Kidney epithelial cell (primary cell): ENCODE measurements around the gene TFG. TPM values are rescaled to one million over a fixed set of nuclear protein-coding genes. Genes with fewer than 3 reads are reported as not detected.

Source experiments
- DNase-seq: peaks from one replicate; pipeline ENCODE4 v3.0.0-alpha.2; 2010; ENCODE audit warnings: low read depth
- H3K27me3 ChIP-seq: 2 replicates; pipeline ENCODE4 v1.6.0; 2011; ENCODE audit warnings: low read length; ENCODE audit not compliant: control insufficient read depth, insufficient read depth
- H3K36me3 ChIP-seq: 2 replicates; pipeline ENCODE4 v1.5.1; 2011; ENCODE audit warnings: low read length; ENCODE audit not compliant: control insufficient read depth, insufficient read depth
- H3K4me3 ChIP-seq: 2 replicates; pipeline ENCODE4 v1.5.1; 2011; ENCODE audit warnings: low read depth, mild to moderate bottlenecking, control low read depth, low read length
- CTCF ChIP-seq: IDR thresholded peaks from 2 replicates; pipeline ENCODE4 v1.5.1; 2011; ENCODE audit warnings: mild to moderate bottlenecking, moderate library complexity, low read length, control low read depth, inconsistent platforms; ENCODE audit not compliant: insufficient read depth, poor library complexity, severe bottlenecking
- total RNA-seq: library from RNA; depleted of rRNA; stranded (reverse); fragments of >200 nt; gene quantifications from 2 replicates; pipeline ENCODE4 v1.2.3, GENCODE V29; 2015

TFG gene
- total RNA-seq, 1 donor from 2014 or later, result 116 TPM

DNA sequence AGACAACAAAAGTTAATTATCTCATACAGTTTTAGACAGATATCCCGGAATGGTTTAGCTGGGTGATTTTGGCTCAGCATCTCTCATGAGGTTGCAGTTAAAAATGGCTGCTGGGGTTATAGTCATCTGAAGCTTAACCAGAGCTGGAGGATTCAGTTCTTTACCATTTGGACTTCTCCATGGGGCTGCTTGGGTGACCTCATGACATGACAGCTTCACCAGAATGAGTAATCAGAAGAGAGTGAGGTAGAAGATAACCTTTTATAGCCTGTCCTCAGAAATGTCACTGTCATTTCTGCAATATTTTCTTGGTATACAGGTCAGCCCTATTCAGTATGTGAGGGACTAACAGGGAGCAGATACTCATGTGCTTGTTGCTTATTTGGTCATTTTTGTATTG lies 30.9 kb downstream of the TFG start:
- no peak overlapping the region for H3K4me3 ChIP-seq
- TF ChIP-seq CTCF, result no peak
- DNase-seq, result no peak
- H3K36me3 ChIP-seq, result no peaks in the 10 kb centered on the region
- H3K27me3 ChIP-seq, result no peaks in the 10 kb centered on the region

DNA sequence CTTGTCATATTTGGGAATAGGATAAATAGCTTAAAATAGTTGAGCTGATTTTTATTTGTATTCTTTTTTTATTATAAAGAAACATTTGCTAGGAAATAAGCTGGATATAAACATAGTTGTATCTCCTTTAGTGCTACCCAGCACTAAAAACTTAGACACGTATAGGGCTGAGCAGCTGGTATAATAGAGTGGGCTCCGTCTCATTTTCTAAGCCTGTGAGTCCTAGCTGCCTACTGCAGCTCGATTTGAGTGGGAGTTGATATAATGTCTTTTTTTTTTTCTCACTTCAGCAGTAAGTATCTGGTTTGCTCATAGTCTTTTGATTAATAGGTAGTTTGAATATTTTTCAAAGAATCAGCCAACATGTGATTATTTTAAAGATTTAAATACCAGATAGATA lies 34.2 kb downstream of the TFG start:
- DNase-seq, result no peak
- no peak for TF ChIP-seq CTCF
- no peak overlapping the region for H3K4me3 ChIP-seq
- H3K36me3 ChIP-seq, result peaks cover 2% of the 10 kb centered on the region
- H3K27me3 ChIP-seq, result no peaks in the 10 kb centered on the region

- no peak for TF ChIP-seq CTCF
- Histone ChIP-seq H3K36me3 (peaks cover 2% of the 10 kb centered on the region), H3K4me3 (no peak overlapping the region), H3K27me3 (no peaks in the 10 kb centered on the region)
- DNase-seq, result no peak
Observed at GRCh38 chr3:100744671-100745070, 35.4 kb downstream of the TFG start.

- no peak for DNase-seq
- peaks cover 2% of the 10 kb centered on the region for H3K36me3 ChIP-seq
- no peaks in the 10 kb centered on the region for H3K27me3 ChIP-seq
- TF ChIP-seq CTCF, result no peak
- no peak overlapping the region for H3K4me3 ChIP-seq
Observed at GRCh38 chr3:100745617-100746016, 36.3 kb downstream of the TFG start.

DNA sequence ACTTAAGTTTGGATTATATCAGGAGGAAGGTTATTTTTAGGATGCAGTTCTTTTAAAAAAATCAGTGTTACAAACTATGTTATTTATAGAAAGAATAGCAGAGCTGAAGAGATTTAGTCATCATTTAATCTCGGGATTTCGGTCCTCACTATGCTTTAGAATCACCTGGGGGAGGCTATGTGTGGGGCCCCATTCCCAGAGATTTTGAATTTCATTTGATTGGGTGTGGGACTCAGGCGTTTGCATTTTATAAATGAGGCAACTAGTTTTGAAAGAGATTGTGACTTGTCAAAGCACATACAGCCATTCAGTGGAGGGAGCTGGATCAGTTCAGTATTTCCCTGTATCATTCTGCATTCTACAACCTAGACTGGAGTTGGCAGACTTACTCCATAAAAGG lies 36.8 kb downstream of the TFG start:
- no peak for DNase-seq
- H3K36me3 ChIP-seq, result peaks cover 2% of the 10 kb centered on the region
- no peaks in the 10 kb centered on the region for H3K27me3 ChIP-seq
- TF ChIP-seq CTCF, result no peak
- no peak overlapping the region for H3K4me3 ChIP-seq

- H3K4me3 ChIP-seq, result no peak overlapping the region
- no peaks in the 10 kb centered on the region for H3K27me3 ChIP-seq
- H3K36me3 ChIP-seq, result peaks cover 2% of the 10 kb centered on the region
- no peak for TF ChIP-seq CTCF
- no peak for DNase-seq
Observed at GRCh38 chr3:100748220-100748619, 38.9 kb downstream of the TFG start.
